PC-3 (cell line): ENCODE results near the gene SCAPER. TPM values are rescaled to one million over a fixed set of nuclear protein-coding genes. Genes with fewer than 3 reads are reported as not detected.

Experiments
- ATAC-seq: fragments of 200-7000 bp; cut with Tn5 transposase; 2 replicates; pipeline ENCODE4 v1.9.1; 2020; ENCODE audit warnings: mild to moderate bottlenecking, moderate library complexity
- BruUV-seq: library from RNA; stranded (reverse); fragments of 400-500 nt; replicated peaks from 2 replicates; lab custom pipeline; 2021; lab: Mats Ljungman, UMichigan
- CTCF ChIA-PET: fragments of 300-600 bp; sonication (Branson Sonifier 250); formaldehyde crosslinking; loops from one replicate; lab custom pipeline; 2022; ENCODE audit warnings: antibody characterized with exemption; lab: Charles Lee
- POLR2A ChIA-PET: fragments of 300-600 bp; sonication (Branson Sonifier 250); formaldehyde crosslinking; loops from one replicate; lab custom pipeline; 2022; ENCODE audit warnings: antibody characterized with exemption; ENCODE audit not compliant: unreplicated experiment; lab: Charles Lee
- DNase-seq: peaks from one replicate; pipeline ENCODE4 v3.0.0-alpha.2; 2015
- H2AFZ ChIP-seq: fragments of 300-600 bp; sonication (generic); 2 replicates; pipeline ENCODE4 v1.6.0; 2016; ENCODE audit warnings: antibody characterized with exemption, low read length
- H3F3A ChIP-seq: fragments of 300-600 bp; sonication (generic); one replicate; pipeline ENCODE4 v1.6.0; 2017; ENCODE audit warnings: antibody characterized with exemption, low read length, control low read depth, mild to moderate bottlenecking; ENCODE audit not compliant: unreplicated experiment
- H3K27ac ChIP-seq: fragments of 300-600 bp; sonication (generic); 2 replicates; pipeline ENCODE4 v1.5.1; 2016; ENCODE audit warnings: mild to moderate bottlenecking, low read length
- H3K27me3 ChIP-seq: fragments of 300-600 bp; sonication (generic); 2 replicates; pipeline ENCODE4 v1.6.1; 2016; ENCODE audit warnings: low read length, mixed read lengths
- H3K36me3 ChIP-seq: fragments of 300-600 bp; sonication (generic); 2 replicates; pipeline ENCODE4 v1.6.1; 2016; ENCODE audit warnings: low read depth, mixed run types, low read length, mixed read lengths
- H3K4me1 ChIP-seq: fragments of 300-600 bp; sonication (generic); 2 replicates; pipeline ENCODE4 v1.5.1; 2016; ENCODE audit warnings: low read length; ENCODE audit not compliant: insufficient read depth
- H3K4me2 ChIP-seq: fragments of 300-600 bp; sonication (generic); 2 replicates; pipeline ENCODE4 v1.6.0; 2016; ENCODE audit warnings: low read length
- H3K4me3 ChIP-seq: fragments of 300-600 bp; sonication (generic); 2 replicates; pipeline ENCODE4 v1.5.1; 2016; ENCODE audit warnings: mild to moderate bottlenecking, low read length, mixed read lengths
- H3K79me2 ChIP-seq: fragments of 300-600 bp; sonication (generic); 2 replicates; pipeline ENCODE4 v1.6.1; 2017; ENCODE audit warnings: low read length, mixed read lengths
- H3K9ac ChIP-seq: fragments of 300-600 bp; sonication (generic); 2 replicates; pipeline ENCODE4 v1.6.0; 2016; ENCODE audit warnings: mild to moderate bottlenecking, low read length
- H3K9me2 ChIP-seq: fragments of 300-600 bp; sonication (generic); replicated peaks from 2 replicates; pipeline ENCODE4 v1.6.1; 2016; ENCODE audit warnings: mixed run types, low read length, mixed read lengths
- H3K9me3 ChIP-seq: fragments of 300-600 bp; sonication (generic); 2 replicates; pipeline ENCODE4 v1.6.1; 2016; ENCODE audit warnings: low read length, mixed read lengths
- H4K20me1 ChIP-seq: fragments of 300-600 bp; sonication (generic); 2 replicates; pipeline ENCODE4 v1.6.1; 2016; ENCODE audit warnings: low read length, mixed read lengths
- EZH2 ChIP-seq: fragments of 300-600 bp; sonication (generic); IDR thresholded peaks from one replicate; pipeline ENCODE4 v1.6.1; 2017; ENCODE audit warnings: antibody characterized with exemption, mild to moderate bottlenecking, low read length; ENCODE audit not compliant: unreplicated experiment
- EZH2phosphoT487 ChIP-seq: fragments of 300-600 bp; sonication (generic); IDR thresholded peaks from 2 replicates; pipeline ENCODE4 v1.6.1; 2018; ENCODE audit warnings: mild to moderate bottlenecking, antibody characterized with exemption, low read length, borderline replicate concordance
- intact Hi-C: fragments of 100-400 bp; cut with micrococcal nuclease; formaldehyde crosslinking; loops from 2 replicates; pipeline ENCODE4 v1.9.0; 2023
- total RNA-seq: library from RNA; depleted of rRNA; stranded (reverse); fragments of >200 nt; gene quantifications from 2 replicates; pipeline ENCODE4 v1.2.3, GENCODE V29; 2014
- TF ChIP-seq, protein P1 (sequence below): fragments of 300-600 bp; sonication (generic); conservative IDR thresholded peaks from 2 replicates; pipeline ENCODE4 v1.5.1; 2017; ENCODE audit warnings: antibody characterized with exemption, low read depth, mild to moderate bottlenecking, low read length

The SCAPER gene
- total RNA-seq, 1 experiment from 2014 or later, result 6.0 TPM

GRCh38 chr15:76863693-76864092 lies 41.4 kb downstream of the SCAPER start:
- Histone ChIP-seq H3K4me3 (no peak overlapping the region), H3F3A (no peaks in the 10 kb centered on the region), H4K20me1 (no peaks in the 10 kb centered on the region), H3K9me3 (no peaks in the 10 kb centered on the region), H3K4me2 (no peak overlapping the region), H3K4me1 (no peaks in the 10 kb centered on the region), H3K27me3 (no peaks in the 10 kb centered on the region), H3K36me3 (no peaks in the 10 kb centered on the region), H3K9me2 (no peaks in the 10 kb centered on the region), H3K27ac (no peak overlapping the region), H3K9ac (no peak overlapping the region), H2AFZ (no peak overlapping the region), H3K79me2 (no peaks in the 10 kb centered on the region)
- ChIA-PET POLR2A (no interaction called here), CTCF (no interaction called here)
- DNase-seq (no peak), ATAC-seq (no peak)
- TF ChIP-seq, protein P1, sequence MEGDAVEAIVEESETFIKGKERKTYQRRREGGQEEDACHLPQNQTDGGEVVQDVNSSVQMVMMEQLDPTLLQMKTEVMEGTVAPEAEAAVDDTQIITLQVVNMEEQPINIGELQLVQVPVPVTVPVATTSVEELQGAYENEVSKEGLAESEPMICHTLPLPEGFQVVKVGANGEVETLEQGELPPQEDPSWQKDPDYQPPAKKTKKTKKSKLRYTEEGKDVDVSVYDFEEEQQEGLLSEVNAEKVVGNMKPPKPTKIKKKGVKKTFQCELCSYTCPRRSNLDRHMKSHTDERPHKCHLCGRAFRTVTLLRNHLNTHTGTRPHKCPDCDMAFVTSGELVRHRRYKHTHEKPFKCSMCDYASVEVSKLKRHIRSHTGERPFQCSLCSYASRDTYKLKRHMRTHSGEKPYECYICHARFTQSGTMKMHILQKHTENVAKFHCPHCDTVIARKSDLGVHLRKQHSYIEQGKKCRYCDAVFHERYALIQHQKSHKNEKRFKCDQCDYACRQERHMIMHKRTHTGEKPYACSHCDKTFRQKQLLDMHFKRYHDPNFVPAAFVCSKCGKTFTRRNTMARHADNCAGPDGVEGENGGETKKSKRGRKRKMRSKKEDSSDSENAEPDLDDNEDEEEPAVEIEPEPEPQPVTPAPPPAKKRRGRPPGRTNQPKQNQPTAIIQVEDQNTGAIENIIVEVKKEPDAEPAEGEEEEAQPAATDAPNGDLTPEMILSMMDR, result no peak
- no peak for TF ChIP-seq EZH2phosphoT487
- TF ChIP-seq EZH2, result no peak
- intact Hi-C loops, result loop anchor here (10.0 kb wide), 1 partner anchor 529 kb away; the partner anchor contains the start of gene ISL2
- BruUV-seq, result no TSS peak

GRCh38 chr15:76863123-76863522 lies 42.0 kb downstream of the SCAPER start:
- ChIA-PET CTCF (no interaction called here), POLR2A (no interaction called here)
- Histone ChIP-seq H3F3A (no peaks in the 10 kb centered on the region), H3K9ac (no peak overlapping the region), H3K4me3 (no peak overlapping the region), H3K4me1 (no peaks in the 10 kb centered on the region), H2AFZ (no peak overlapping the region), H3K4me2 (no peak overlapping the region), H3K27ac (no peak overlapping the region), H3K36me3 (no peaks in the 10 kb centered on the region), H3K27me3 (no peaks in the 10 kb centered on the region), H4K20me1 (no peaks in the 10 kb centered on the region), H3K9me2 (no peaks in the 10 kb centered on the region), H3K9me3 (no peaks in the 10 kb centered on the region), H3K79me2 (no peaks in the 10 kb centered on the region)
- no peak for ATAC-seq
- no peak for TF ChIP-seq EZH2
- no peak for TF ChIP-seq EZH2phosphoT487
- TF ChIP-seq, protein P1, result no peak
- DNase-seq, result no peak
- intact Hi-C loops, result loop anchor here (10.0 kb wide), 1 partner anchor 528 kb away; the partner anchor contains the start of gene ISL2
- BruUV-seq, result no TSS peak

- ChIA-PET CTCF (no interaction called here), POLR2A (no interaction called here)
- Histone ChIP-seq H3K36me3 (no peaks in the 10 kb centered on the region), H3K4me2 (no peak overlapping the region), H3K9me3 (no peaks in the 10 kb centered on the region), H3F3A (no peaks in the 10 kb centered on the region), H2AFZ (no peak overlapping the region), H3K4me3 (no peak overlapping the region), H3K27me3 (no peaks in the 10 kb centered on the region), H3K9ac (no peak overlapping the region), H3K9me2 (no peaks in the 10 kb centered on the region), H3K27ac (no peak overlapping the region), H3K79me2 (no peaks in the 10 kb centered on the region), H3K4me1 (no peaks in the 10 kb centered on the region), H4K20me1 (no peaks in the 10 kb centered on the region)
- DNase-seq (no peak), ATAC-seq (no peak)
- TF ChIP-seq, protein P1, result no peak
- no TSS peak for BruUV-seq
- intact Hi-C loops, result loop anchor here (10.0 kb wide), 1 partner anchor 527 kb away; the partner anchor contains the start of gene ISL2
Observed at GRCh38 chr15:76861815-76862397, 43.2 kb downstream of the SCAPER start.
